Measurements from ENCODE around the gene NCKAP5. TPM values are rescaled to one million over a fixed set of nuclear protein-coding genes. Genes with fewer than 3 reads are reported as not detected.

NCKAP5 gene
- total RNA-seq, 1 experiment from 2014 or later, result not detected

DNA sequence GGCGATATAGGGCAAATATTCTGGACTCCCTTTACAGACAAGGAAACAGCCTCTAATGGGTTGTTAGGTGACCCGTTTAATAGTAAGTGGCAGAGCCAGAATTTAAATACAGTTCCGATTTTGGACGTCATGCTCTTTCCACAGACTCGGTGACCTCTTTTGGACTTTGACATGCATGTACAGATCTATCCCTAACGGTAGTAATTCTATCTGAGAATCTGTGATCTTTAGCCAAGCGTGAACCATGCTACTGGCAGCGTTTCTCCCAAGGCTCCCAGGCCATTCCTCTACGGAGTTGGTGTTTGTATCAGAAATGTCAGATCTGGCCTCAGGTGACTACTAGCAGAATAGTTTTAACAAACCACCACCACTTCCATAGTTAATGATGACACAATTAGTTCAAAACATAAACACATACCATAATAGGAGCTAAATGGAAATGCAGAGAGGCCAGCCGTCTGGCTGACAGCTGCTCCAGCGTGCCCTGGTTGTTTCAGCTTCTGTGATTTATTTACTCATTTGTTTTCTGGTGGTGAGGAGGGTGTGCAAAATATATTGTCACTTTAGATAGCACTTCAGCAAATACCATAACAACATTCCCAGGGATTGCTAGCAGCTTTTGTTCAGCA, 593.7 kb downstream of the NCKAP5 start:
- no peak for DNase-seq
- CTCF ChIA-PET, result no interaction called here
- no peak overlapping the region for H3K4me2 ChIP-seq

GRCh38 chr2:132971310-132972061, 596.8 kb downstream of the NCKAP5 start:
- intact Hi-C loops (cut with micrococcal nuclease; ENCODE audit: unreplicated experiment), result no loop called here
- Histone ChIP-seq H3F3A (ENCODE audit: insufficient read depth, low read depth) (no peaks in the 10 kb centered on the region), H4K20me1 (ENCODE audit: insufficient read depth) (no peaks in the 10 kb centered on the region), H3K9me2 (ENCODE audit: insufficient read depth) (no peaks in the 10 kb centered on the region; the same call in 1 of the 2 replicates), H3K4me1 (replicated peaks; ENCODE audit: insufficient read depth) (peaks cover 9% of the 10 kb centered on the region; the same call in 1 of the 2 replicates), H2AFZ (no peak overlapping the region), H3K79me2 (ENCODE audit: low read depth) (no peaks in the 10 kb centered on the region), H3K9me3 (ENCODE audit: insufficient read depth, low read depth) (no peaks in the 10 kb centered on the region), H3K4me2 (no peak overlapping the region), H3K36me3 (ENCODE audit: low read depth) (no peaks in the 10 kb centered on the region), H3K27ac (no peak overlapping the region), H3K4me3 (no peak overlapping the region), H3K27me3 (ENCODE audit: insufficient read depth, low read depth) (no peaks in the 10 kb centered on the region)
- BruUV-seq (replicated peaks), result no TSS peak
- ChIA-PET POLR2A (ENCODE audit: unreplicated experiment) (no interaction called here), CTCF (no interaction called here)
- no peak for TF ChIP-seq EZH2 (IDR thresholded peaks at IDR 0.05; ENCODE audit: low read depth)
- no peak for TF ChIP-seq CTCF (conservative IDR thresholded peaks at IDR 0.05)
- no peak for DNase-seq

More for the DNA sequence above, 593.7 kb downstream of the NCKAP5 start:
- no peak overlapping the region for H3K27ac ChIP-seq
- H3K4me3 ChIP-seq, result no peak overlapping the region
- no peaks in the 10 kb centered on the region for H3K9me3 ChIP-seq (ENCODE audit: insufficient read depth, low read depth)
- H4K20me1 ChIP-seq (ENCODE audit: insufficient read depth), result no peaks in the 10 kb centered on the region
- H3K27me3 ChIP-seq (ENCODE audit: insufficient read depth, low read depth), result no peaks in the 10 kb centered on the region
- no peaks in the 10 kb centered on the region for H3K79me2 ChIP-seq (ENCODE audit: low read depth)
- no TSS peak for BruUV-seq (replicated peaks)
- no peak overlapping the region for H2AFZ ChIP-seq
- TF ChIP-seq CTCF (conservative IDR thresholded peaks at IDR 0.05), result no peak
- intact Hi-C loops (cut with micrococcal nuclease; ENCODE audit: unreplicated experiment), result no loop called here
- no peaks in the 10 kb centered on the region; the same call in 1 of the 2 replicates for H3K9me2 ChIP-seq (ENCODE audit: insufficient read depth)
- POLR2A ChIA-PET (ENCODE audit: unreplicated experiment), result no interaction called here
- no peaks in the 10 kb centered on the region for H3K36me3 ChIP-seq (ENCODE audit: low read depth)
- no peaks in the 10 kb centered on the region for H3F3A ChIP-seq (ENCODE audit: insufficient read depth, low read depth)
- H3K4me1 ChIP-seq (replicated peaks; ENCODE audit: insufficient read depth), result peaks cover 7% of the 10 kb centered on the region; the same call in 1 of the 2 replicates

GRCh38 chr2:132969371-132969985, 598.8 kb downstream of the NCKAP5 start:
- intact Hi-C loops (cut with micrococcal nuclease; ENCODE audit: unreplicated experiment), result no loop called here
- no peaks in the 10 kb centered on the region for H3K27me3 ChIP-seq (ENCODE audit: insufficient read depth, low read depth)
- H3K36me3 ChIP-seq (ENCODE audit: low read depth), result no peaks in the 10 kb centered on the region
- no peaks in the 10 kb centered on the region for H4K20me1 ChIP-seq (ENCODE audit: insufficient read depth)
- TF ChIP-seq EZH2 (IDR thresholded peaks at IDR 0.05; ENCODE audit: low read depth) (no peak), CTCF (conservative IDR thresholded peaks at IDR 0.05) (no peak)
- BruUV-seq (replicated peaks), result no TSS peak
- H3K9me2 ChIP-seq (ENCODE audit: insufficient read depth), result no peaks in the 10 kb centered on the region
- peaks cover 9% of the 10 kb centered on the region; the same call in 1 of the 2 replicates for H3K4me1 ChIP-seq (replicated peaks; ENCODE audit: insufficient read depth)
- ChIA-PET POLR2A (ENCODE audit: unreplicated experiment) (no interaction called here), CTCF (no interaction called here)
- H3K27ac ChIP-seq, result peak overlapping the region; percentile 55
- DNase-seq, result no peak
- H3K4me2 ChIP-seq, result peak overlapping the region; percentile 37
- no peaks in the 10 kb centered on the region for H3K79me2 ChIP-seq (ENCODE audit: low read depth)
- no peaks in the 10 kb centered on the region for H3K9me3 ChIP-seq (ENCODE audit: insufficient read depth, low read depth)
- H2AFZ ChIP-seq, result peak overlapping the region; percentile 54; the same call in 1 of the 2 replicates
- no peak overlapping the region for H3K4me3 ChIP-seq
- no peaks in the 10 kb centered on the region for H3F3A ChIP-seq (ENCODE audit: insufficient read depth, low read depth)
